NOMO-1 treated with dmso at 0.1 percent for 144 hours (cell line): Measurements from ENCODE around the gene ATE1.
"Not testable (repeated sequence)": the region's sequence is repeated elsewhere in the genome, so short reads cannot be mapped to it uniquely, and the experiment has no call there.

Source experiments
- DNase-seq: peaks from one replicate; lab custom pipeline; 2025; ENCODE audit not compliant: unreplicated experiment; lab: John Stamatoyannopoulos, UW

ATE1 gene

DNA sequence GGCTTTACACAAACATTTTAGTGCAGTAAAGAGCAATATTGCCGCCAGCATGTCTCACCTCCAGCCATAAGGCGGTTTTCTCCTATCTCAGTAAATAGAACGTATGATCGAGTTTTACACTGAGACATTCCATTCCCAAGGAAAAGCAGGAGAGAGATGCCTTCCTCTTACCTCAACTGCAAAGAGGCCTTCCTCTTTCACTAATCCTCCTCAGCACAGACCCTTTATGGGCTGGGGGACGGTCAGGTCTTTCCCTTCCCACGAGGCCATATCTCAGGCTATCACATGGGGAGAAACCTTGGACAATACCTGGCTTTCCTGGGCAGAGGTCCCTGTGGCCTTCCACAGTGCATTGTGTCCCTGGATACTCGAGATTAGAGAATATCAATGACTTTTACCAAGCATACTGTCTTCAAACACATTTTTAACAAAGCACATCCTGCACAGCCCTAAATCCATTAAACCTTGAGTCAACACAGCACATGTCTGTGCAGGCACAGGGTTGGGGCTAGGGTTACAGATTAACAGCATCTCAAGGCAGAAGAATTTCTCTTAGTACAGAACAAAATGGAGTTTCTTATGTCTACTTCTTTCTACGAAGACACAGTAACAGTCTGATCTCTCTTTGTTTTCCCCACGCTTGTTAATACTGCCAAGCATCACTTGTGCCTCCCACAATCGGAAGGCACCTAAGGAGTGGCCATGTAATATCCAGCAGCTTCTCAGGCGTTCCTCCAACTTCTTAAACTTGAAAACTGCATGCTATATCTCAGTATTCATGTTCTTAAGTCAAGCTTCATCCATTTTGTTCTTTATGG, 2.6 kb upstream of the ATE1 start:
- DNase-seq = not testable (repeated sequence)

DNA sequence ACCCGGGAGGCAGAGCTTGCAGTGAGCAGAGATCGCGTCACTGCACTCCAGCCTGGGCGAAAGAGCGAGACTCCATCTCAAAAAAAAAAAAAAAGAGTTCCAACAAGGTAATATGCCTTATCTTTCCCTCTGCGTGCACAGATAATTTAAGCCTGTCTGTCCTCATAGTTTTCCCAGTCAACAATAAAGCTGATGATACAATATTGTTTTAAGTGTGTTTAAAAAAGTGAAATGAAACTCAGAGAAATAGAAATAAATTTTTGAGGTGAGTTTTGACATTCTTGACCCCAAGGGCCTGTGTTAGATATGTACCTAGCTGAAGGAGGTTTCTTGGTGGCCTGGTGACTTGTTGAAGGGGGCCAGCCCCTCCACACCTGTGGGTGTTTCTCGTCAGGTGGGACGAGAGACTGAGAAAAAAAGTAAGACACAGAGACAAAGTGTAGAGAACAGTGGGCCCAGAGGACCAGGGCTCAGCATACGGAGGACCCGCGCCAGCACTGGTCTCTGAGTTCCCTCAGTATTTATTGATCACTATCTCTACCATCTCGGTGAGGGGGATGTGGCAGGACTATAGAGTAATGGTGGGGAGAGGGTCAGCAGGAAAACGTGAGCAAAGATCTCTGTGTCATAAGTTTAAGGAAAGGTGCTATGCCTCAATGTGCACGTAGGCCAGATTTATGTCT, 1.9 kb upstream of the ATE1 start:
- not testable (repeated sequence) for DNase-seq

DNA sequence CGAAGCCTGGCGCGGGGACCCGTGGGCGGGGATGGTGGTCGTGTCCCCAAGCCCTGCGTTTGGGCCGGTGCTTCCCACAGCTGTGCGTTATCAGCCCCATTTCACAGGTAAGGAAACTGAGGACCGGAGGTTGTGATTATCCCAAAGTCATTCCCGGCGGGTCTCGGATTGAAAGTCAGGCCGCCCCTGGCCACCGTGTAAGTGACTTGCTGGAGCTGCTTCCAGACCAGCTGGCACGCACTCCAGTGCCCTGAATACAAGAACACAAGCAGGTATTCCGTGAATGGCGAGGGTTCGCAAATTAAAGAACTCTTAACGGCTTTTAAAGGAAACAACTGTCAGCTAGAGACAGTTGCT, 675 bp upstream of the ATE1 start:
- DNase-seq = no peak

DNA sequence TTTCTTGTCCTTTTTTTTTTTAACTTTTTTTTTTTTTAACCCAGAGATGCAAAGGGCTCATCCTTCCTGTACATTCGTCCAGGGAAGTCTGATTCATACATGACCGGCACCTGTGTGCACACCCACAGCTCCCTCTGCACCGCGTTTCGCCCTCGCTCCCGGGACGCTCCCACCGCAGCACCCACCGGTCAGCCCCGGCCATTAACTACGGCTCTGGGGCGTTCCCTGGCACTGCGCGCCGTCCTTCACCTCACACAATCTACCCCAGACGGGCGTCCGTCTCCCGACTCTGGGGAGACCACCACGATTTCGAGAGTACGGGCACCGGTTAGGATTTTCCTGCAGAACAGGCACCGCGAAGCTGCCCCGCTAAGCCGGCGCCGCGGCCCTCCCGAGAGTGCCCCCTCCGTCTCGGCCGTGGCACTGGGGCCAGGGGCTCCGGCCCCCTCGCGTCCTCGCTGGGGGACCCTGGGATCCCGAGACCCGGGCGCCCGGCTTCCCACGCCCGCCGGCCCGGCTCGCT, 452 bp downstream of the ATE1 start:
- DNase-seq = no peak

DNA sequence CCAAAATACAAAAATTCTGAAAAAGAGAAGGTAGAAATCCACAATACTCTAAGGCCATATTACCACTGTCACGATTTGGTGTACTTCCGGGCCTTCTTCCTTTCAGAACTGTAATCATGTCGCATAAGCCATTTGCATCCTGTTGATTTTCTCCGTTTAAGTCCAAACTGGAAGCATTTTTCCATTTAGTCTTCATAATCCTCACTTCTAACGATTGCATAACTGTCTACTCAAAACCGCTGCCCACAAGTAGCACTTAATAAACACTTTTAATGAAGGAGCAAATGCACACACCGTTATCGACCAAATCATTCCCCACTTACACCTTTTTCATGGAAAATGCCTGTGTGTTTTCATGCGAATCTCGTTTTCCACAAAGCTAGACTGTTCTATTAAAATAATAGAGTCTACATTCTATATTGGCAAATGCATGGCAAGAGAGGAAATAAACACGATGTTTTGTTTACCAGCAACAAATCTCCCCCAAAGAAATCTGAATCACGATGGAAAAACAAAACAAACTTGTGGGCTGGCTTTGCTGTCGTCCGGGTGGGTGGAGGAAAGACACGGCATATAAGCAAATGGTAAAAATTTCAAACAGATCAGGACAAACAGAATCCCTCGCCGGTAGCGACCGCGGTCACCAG, 1.0 kb downstream of the ATE1 start:
- DNase-seq = no peak

DNA sequence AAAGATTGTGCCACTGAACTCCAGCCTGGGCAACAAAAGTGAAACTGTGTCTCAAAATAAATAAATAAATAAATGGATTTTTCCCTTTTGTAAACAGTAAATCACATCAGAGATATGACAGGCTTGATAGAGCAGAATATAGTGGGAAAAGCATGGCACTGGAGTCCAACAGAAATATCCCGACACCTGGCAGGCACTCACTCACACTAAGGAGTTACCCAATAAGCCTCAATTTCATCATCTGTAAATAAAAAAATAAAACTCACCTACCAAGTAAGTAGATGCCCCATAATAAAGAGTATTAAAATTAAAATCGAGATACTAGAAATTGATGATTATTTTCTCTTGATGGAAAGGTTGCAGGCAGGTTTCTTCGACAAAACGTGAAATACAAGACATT, 1.7 kb downstream of the ATE1 start:
- DNase-seq = no peak

DNA sequence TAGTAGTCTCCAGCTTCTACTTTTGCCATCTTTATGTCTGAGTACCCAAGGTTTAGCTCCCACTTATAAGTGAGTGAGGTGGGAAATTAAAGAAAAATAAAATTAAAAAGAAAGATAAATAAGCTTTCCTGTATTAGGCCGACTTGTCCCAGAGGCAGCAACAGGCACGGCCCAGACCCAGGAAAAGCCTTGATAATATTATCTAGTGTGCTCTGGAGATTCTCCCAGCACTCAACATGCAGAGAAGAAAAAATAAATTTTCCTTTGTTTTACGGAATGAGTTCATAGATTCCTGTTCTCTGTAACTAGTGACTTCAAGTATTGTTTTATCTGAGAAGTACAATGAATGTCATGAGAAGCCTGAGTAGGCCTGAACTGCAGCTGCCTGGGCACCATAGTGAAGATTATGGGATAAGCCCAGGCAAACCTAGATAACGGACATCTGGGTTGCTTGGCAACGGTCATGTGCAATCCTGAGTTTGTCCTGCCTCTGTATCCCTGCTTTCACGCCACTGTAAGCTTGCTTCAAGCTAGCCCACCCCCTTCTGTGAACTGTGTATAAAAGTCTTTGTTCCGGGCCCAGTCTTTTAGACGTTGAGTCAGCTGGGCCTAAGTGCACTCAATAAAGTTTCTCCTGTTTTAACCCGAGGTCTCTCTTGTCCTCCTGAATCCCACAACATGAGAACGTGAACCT, 6.4 kb downstream of the ATE1 start:
- DNase-seq = no peak

DNA sequence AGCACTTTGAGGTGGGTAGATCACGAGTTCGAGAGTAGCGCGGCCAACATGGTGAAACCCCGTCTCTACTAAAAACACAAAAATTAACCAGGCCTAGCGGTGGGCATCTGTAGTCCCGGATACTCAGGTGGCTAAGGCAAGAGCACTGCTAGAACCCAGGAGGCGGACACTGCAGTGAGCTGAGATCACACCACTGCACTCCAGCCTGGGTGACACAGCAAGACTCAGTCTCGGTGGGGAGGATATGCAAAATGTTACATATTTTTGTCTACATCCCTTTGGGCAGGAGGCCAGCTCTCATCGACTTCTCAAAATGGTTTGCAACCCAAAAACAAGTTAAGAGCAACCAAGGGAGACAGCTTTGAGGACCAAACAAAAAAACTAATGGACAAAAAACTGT, 8.2 kb downstream of the ATE1 start:
- DNase-seq = no peak

DNA sequence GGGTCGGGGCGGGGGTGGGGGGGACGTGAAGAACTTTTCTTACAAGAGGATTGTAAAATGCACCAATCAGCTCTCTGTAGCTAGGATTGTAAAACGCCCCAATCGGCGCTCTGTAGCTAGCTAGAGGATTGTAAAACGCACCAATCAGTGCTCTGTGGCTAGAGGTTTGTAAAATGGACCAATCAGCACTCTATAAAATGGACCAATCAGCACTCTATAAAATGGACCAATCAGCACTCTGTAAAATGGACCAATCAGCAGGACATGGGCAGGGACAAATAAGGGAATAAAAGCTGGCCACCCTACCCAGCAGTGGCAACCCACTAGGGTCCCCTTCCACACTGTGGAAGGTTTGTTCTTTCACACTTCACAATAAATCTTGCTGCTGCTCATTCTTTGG, 9.0 kb downstream of the ATE1 start:
- DNase-seq = not testable (repeated sequence)

DNA sequence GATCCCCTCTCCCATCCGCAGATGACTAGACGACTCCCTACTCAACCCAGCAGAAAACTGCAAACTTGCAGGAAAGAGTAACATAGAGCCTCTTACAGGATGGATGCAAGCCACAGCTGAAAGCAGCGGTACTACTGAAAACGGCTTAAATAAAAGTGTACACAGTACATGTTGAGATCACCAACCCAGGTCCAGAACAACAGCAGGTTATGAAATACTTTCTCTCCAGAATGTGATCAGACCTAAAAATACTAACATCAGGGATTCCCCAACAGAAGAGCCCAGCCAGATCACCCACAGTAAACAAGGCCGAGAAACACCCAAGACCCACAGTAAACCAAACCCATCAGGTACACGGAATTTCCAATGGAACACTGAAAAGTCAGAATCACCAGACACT, 13.2 kb downstream of the ATE1 start:
- DNase-seq = no peak

DNA sequence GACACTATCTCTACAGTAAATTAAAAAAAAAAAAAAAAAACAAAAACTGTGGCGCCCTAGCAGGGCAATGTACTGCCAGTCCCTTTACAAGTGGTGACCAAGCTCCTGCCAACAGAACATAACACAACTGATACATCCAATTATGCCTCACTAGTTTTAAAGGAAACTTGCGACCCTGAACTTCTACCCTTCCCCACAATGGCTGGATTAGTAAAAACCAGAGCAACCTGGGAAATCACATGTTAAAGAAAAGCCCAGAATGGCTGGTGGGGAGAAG, 16.5 kb downstream of the ATE1 start:
- DNase-seq = no peak

DNA sequence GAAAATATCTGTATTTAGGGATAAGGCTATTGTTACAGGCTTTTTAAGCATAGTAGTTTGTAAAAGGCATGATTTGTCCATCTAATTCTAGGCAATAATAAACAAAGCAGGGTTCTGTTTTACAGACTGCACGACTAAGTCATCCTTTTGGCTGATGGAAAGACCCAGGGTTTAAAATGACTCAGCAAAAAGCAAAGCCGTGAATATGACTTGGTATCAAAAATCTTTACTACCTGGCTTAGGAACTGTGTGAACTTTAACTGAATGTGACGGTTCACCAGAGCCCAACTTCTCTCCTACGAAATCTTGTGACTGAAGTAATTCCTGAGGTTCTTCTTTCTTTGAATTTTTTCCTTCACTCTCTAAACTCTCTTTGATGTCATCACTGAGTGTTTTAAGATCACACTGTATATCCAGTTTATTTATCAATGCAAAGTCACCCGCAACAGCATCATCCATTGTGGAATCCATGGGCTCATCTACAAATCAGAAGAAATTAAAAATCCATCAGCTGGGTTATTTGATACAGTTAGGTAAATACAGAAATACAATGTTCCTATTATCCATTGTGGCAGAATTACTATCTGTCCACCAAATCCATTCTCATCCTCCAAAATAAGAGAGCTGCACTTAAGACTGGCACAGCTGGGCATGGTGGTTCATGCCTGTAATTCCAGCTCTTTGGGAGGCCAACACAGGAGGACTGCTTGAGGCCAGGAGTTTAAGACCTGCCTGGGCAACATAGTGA, 17.0 kb downstream of the ATE1 start:
- no peak for DNase-seq

DNA sequence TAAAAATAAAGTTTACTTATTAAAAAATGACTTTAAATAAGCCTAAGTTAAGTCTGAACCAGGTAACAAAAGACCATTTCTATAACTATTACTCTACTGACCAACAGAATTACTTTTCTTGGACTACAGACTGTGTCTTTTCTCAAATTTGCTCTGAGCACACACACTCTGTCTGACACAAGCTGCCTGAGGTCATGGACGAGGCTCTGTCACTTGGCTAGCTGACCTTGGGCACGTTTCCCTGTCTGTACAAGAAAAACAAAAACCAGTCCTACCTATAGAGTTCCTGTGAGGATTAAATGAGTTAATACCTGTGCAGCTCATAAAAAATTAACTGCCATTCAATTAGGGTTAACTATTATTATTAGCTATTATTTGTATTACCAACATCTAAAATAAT, 22.9 kb downstream of the ATE1 start:
- DNase-seq = no peak

DNA sequence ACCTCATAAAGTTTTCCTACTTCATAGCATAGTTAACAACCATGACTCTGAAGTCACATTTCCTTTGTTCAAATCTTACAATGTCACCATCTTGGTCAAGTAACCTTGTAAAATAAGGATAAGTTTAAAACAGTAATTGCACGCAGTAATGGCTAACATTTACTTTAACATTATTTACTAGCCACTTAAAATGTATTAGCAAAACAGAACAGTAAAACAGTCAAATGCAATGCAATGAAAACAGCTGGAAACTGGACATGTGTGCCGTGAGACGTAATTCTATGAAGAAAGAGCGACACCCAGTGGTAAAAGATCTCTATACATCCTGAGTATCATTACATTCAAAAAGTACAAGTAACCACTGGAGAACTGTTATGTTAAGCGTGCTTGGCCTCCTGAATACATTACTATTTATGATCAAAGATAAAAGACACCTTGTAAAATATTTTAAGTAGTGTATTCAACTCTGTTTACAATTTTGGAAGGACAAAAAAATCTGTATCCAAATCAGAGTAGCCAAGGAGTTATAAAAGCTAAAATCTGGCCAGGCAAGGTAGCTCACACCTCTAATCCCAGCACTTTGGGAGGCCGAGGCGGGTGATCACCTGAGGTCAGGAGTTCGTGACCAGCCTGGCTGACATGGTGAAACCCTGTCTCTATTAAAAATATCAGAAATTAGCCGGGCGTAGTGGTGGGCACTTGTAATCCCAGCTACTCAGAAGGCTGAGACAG, 27.2 kb downstream of the ATE1 start:
- DNase-seq = peak; percentile 12

DNA sequence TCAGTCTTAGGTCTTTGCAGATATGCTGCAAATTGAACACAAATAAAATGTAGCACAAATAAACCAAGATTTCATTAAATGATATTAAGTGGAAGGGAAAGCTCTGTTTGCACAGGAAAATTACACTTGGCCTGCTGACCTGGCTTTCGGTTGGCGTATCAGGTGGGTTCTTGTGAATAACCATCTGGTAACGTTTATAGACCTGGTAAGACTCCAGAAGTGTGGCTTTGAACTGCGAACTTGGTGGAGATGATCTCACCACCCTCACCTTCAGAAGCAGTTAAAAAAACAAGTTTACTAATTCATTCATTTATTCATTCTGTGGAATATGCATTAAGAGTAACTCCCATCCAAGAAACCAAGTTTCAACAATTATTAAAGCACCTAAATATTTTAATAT, 28.1 kb downstream of the ATE1 start:
- DNase-seq = no peak

DNA sequence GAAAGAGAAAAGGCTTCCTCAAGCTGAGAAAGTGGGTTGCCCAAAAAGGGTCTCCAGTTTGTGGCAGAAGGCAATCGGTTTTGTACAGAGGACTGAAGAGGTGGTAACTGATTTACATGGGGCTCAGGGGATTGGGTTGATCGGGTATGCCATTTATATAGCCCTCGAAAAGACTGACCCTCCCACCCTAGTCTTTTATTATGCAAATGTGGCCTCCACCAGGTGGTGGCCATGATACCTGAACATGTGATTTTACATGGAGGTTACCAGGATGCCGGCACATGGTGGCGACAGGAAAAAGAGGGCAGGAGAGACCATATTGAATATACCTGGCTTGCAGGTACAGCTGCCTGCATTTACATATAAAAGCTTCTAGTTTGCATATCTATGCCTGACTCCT, 36.7 kb downstream of the ATE1 start:
- DNase-seq = no peak

DNA sequence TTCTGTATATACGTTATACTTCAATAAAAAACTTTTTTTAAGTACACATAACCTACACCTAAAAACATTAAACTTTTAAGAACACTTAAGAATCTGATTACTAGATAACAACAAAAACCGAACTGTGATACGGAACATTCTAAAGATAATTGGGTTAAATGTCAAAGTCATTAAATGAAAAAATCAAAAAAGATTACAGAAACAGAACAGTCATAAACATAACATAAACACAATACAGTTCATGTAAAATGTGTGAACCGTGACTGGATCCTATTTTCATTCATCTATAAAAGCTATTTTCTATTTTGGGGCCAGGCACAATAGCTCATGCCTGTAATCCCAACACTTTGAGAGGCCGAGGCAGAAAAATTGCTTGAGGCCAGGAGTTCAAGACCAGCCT, 38.6 kb downstream of the ATE1 start:
- DNase-seq = no peak

DNA sequence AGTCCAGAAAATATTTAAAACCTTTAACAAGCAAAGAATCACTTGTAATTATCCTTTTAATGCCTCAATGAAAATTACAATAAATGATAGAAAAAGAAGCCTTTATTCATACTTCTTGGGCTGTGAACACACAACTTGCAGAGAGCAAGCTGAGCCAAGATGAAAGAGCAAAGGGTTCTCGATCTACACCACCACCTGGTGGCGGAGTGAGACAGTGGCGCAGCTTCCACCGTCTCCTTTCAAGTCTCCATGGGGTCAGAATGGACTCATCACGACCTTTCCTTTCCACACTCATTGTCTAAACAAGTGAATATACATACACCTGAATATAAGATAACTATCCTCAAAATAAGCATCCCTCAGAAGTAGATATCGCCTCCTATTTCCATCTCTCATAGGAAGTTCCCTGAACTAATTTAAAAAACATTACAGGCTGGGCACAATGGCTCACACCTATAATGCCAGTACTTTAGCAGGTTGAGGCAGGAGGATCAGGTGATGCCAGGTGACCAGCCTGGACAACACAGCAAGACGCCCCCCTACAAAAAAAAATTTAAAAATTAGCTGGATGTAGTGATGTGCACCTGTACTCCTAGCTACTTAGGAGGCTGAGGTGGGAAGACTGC, 40.7 kb downstream of the ATE1 start:
- peak; percentile 23 for DNase-seq

DNA sequence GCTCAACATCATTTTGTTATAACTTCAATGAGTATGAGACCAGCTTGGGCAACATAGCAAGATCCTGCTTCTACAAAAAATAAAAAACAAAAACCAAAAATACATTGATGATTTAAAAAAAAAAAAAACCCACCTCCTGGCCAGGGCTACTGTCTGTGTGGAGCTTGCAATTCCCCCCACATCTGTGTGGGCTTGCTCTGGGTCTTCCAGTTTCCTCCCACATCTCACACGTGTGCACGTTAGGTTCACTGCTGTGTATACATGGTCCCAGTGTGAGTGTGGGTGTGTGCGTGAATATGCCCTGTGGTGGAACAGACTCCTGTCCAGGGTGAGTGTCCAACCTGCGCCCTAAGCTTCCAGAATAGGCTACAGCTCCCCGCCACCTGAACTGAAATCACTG, 41.6 kb downstream of the ATE1 start:
- DNase-seq = no peak

DNA sequence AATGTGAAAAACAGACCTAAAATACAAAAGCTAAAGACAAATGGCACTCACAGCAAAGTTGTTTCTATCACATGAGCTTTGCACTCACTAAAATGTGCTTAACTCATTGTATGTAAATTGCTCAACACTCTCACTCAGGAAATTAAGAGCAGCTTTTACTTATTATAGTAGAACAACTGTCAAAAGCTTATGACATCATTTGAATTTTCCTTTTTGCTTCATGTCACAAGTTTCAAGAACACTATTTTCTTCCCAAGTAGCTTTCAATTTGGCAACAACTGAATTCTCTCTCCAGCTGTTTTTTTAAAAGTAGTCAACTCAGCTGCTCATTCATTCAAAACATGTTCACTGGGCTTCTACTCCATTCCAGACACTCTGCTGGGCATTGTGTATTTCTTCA, 46.9 kb downstream of the ATE1 start:
- DNase-seq = no peak
